SIG-M5 treated with dmso at 0.1 percent for 504 hours (cell line): ENCODE results near the gene ADAMTS13.
"Not testable (repeated sequence)": the region's sequence is repeated elsewhere in the genome, so short reads cannot be mapped to it uniquely, and the experiment has no call there.

Experiments
- DNase-seq: peaks from one replicate; lab custom pipeline; 2025; ENCODE audit not compliant: unreplicated experiment; lab: John Stamatoyannopoulos, UW

Gene ADAMTS13

DNA sequence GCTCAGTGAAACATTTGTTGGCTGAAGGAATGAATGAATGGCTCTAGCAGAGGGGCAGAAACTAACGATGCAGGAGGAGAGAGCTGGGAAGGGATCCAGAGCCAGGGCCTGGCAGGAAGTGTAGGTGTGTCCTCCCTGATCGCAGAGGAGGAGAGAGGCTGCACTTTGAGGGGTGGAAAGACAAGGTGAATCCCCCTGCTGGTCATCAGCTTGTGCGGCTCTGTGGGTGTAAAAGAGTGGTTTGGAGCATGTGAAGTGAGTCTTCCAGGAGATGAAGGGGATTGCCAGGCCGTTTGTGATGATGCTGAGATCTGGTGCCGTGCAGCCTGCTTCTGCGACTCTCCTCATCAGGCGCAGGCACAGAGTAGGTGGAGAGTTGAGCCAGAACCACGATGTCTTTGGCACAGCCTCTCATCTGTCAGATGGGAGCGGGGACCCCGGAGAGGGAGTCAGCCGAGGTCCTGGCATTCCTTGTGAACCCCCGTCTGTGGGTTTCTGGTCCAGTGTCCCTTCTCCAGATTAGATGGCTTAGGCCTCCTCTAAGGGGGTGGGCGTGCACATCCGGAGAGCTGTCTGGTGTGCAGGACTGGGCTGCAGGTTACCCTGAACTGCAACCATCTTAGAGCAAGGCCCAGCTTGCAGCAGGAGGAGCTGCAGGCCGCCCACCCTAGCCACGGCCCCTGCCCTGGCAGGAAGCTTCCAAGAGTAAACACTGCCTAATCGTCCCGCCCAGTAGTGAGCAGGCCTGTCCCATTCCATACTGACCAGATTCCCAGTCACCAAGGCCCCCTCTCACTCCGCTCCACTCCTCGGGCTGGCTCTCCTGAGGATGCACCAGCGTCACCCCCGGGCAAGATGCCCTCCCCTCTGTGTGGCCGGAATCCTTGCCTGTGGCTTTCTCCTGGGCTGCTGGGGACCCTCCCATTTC is at the start of gene ADAMTS13:
TSS of gene ADAMTS13 (plus strand) at position 753 of the 928 bp plus-strand sequence. CDS start at position 830, 77 bp downstream.
- DNase-seq = no peak

GRCh38 chr9:133374612-133375115 is 47.5 kb upstream of the ADAMTS13 start:
- DNase-seq = peak; percentile 83

- peak; percentile 54 for DNase-seq
Measured at GRCh38 chr9:133375116-133375723, 46.9 kb upstream of the ADAMTS13 start.

DNA sequence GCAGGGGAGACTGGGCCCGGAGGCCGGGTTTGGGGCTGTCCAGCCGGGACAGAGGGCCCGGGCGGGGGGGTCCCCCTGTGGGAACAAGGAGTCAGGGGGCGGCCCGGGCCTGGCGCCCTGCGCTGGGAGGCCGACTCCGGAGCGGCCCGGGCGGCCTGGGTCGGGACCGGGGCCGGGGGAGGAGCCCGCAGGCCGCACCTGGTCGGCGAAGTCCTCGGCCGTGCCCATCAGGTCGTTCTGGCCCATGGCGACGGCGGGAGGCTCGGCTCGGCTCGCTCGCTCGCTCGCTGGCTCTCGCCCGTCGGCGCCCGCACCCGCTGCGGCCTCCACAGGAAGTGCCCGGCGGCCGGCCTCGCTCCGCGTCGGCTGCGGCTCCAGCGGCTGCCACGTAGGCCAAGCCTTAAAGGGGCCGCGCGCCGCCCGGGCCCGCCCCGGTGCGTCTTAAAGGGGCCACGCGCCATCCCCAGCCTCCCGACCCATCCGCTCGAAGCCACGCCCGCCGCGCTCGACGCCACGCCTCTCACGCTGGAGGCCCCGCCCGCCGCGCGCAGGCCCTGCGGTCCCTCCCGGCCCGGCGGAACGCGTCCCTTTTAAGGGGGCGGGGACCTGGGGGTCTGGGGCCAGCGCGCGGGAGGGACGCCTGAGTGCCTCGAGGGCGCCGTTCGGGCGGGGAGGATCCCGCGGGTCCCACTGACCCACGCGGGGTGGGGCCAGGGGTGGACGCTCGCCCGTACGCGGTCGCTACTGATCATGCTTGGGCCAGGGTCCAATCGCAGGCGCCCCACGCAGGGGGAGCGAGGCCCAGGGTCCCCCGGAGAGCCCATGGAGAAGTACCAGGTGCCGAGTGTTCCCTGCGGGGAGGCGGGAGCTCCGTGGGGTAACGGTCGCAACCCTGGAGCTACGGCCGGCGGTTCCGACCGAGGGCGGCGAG is 46.2 kb upstream of the ADAMTS13 start, which contains the start of the genes STKLD1 and SURF4:
TSS of gene STKLD1 (plus strand) at position 643 of the 931 bp plus-strand sequence. CDS start at position 751, 108 bp downstream.
TSS of gene SURF4 (minus strand) at position 337 of the 931 bp plus-strand sequence. CDS start at position 246, 91 bp downstream.
- peak; percentile 83 for DNase-seq

- DNase-seq = not testable (repeated sequence)
Measured at GRCh38 chr9:133377280-133377679, 44.9 kb upstream of the ADAMTS13 start.

- DNase-seq = no peak
Measured at GRCh38 chr9:133377721-133378216, 44.4 kb upstream of the ADAMTS13 start.

- DNase-seq = no peak
Measured at GRCh38 chr9:133378408-133378962, 43.7 kb upstream of the ADAMTS13 start.

GRCh38 chr9:133379153-133380086 is 42.7 kb upstream of the ADAMTS13 start:
- DNase-seq = no peak

GRCh38 chr9:133380734-133381133 is 41.4 kb upstream of the ADAMTS13 start:
- no peak for DNase-seq

DNA sequence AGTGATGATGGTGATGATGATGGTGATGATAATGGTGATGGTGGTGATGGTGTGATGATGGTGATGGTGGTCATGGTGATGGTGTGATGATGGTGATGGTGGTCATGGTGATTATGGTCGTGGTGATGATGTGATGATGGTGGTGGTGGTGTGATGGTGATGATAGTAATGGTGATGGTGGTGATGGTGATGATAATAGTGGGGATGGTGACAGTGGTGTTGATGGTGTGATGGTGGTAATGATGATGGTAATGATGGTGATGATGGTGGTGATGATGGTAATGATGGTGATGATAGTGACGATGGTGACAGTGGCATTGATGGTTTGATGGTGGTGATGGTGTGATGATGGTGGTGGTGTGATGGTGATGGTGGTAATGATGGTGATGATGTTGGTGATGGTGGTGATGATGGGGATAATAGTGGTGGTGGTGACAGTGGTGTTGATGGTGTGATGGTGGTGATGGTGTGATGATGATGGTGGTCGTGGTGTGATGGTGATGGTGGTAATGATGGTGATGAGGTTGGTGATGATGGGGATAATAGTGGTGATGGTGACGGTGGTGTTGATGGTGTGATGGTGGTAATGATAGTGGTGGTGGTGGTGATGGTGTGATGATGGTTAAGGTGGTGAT is 39.5 kb upstream of the ADAMTS13 start:
- no peak for DNase-seq

GRCh38 chr9:133383438-133383837 is 38.7 kb upstream of the ADAMTS13 start:
- DNase-seq = no peak

DNA sequence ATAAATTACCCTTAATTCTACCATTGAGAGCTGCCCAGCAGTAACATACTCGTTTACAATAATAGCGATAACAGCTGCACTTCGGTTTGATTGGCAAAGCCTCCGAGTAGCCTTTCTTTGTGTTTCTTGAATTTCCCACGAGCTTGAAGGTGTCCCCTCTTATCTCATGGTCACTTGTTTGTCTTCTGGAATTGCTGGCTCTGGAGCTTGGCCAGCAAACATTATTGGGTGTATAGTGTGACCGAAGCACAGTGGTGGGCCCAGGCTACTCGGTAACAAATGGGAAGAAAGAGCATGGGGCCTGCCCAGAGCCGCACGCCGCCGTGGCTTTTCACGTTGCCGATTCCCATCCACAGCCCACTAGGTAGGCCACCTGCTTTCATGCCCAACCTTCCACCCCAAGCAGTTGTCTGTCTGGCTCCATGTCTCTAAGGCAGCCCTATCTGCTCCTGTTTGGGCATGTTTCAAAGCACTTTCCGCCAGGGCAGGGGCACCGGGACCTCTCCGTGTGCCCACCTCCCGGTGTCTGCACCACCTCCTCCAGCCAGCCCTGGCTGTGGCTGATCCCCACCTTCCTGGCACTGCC is 37.3 kb upstream of the ADAMTS13 start:
- no peak for DNase-seq

- DNase-seq = no peak
Measured at GRCh38 chr9:133385452-133385851, 36.7 kb upstream of the ADAMTS13 start.

GRCh38 chr9:133386338-133386737 is 35.8 kb upstream of the ADAMTS13 start:
- DNase-seq = no peak

DNA sequence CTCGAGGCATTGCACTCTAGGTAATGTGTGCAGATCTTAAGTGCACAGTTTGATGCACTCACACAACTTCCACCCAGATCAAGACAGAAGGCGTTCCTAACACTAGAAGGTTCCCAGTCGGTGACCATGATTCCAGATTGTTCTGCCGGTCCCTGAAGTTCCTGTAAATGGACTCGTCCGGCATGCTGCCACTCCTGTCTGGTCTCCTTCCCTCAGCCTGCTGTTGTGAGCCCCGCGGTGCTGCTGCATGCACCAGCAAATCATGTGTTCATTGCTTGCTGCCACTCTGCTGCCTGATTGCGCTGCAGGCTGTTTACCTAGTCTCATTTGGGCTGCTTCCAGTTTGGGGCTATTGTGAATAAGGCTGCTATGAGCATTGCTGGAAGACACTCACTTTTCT is 34.5 kb upstream of the ADAMTS13 start:
- peak; percentile 42 for DNase-seq

DNA sequence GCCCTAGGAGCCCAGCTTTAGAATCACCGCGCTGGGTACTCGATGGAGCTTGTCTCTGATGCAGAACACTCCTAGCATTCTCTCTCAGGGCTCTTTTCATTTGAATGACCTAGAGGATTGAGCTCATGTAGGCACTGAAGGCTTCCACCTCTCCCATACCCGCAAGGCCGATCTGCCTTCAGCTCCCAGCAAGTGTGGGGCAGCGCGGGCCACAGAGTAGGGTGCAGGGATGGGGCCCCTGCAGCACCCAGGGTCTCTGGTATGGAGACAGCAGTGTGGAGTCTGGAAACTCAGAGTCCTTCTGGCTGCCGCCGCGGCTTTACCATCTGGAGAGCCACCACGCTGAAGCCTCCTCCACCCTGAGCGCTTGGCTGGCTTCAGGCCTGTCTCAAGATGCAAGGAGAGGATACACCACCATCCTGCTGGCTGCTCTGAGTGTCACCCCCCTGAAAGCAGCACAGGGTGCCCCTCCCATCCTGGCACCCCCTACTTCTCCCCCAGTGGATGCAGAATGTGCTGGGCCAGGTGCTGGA is 33.1 kb upstream of the ADAMTS13 start:
- no peak for DNase-seq

DNA sequence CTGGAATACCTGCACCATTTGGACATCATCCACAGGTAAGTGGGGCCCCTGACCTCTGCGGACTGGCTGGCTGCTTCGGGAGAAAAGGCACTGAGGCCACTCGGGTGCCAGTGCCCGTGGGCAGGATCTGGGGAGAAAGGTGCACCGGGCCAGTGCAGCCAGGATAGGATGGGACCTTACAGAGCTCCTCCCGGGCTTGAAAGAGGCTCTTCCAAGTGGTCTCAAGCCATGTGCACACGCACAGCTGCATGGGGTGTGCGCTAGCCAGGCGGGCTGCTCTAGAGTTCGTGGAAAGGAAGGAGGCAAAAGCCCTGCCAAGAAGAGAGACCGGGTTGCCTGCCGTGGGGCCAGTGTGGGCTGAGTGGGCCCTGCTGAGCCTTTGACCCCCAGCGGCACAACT is 32.6 kb upstream of the ADAMTS13 start:
- DNase-seq = no peak

DNA sequence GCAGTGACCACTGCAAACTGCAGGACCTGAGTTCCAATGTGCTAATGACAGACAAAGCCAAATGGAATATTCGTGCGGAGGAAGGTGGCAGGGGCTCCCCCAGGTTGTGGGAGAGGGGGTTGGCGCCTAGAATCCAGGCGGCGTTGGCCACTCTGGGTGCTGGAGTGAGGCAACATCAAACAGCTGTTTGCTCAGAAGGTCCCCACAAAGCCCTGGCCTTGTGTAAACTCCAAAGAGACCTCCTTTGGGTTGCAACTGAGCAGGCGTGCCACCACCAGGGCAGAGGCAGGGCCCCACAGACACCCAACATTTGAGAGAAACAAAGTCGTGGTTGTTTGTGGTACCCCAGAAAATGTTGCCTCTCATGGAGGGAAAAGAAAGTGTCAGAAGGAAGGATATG is 31.5 kb upstream of the ADAMTS13 start:
- no peak for DNase-seq
